ENCODE measurements around the gene DGLUCY. TPM values are rescaled to one million over a fixed set of nuclear protein-coding genes. Genes with fewer than 3 reads are reported as not detected.

Gene DGLUCY
- total and polyA plus RNA-seq, 2 of the 13 experiments (the other 11 are each of a cell fraction or from before 2014, with no cell fraction given) = 14.8 to 36.3 TPM

- Histone ChIP-seq H3K27me3 (ENCODE audit: control insufficient read depth in 1 of 2, insufficient read depth in 2 of 2, low read length in 2 of 2) (no peaks in the 10 kb centered on the region), H3K27ac (ENCODE audit: extremely low read length, insufficient read depth, low read length) (no peak overlapping the region), H2AFZ (ENCODE audit: low read length) (no peak overlapping the region), H3K9ac (ENCODE audit: insufficient read depth, low read depth, low read length) (no peak overlapping the region), H3K4me1 (ENCODE audit: insufficient read depth, low read length) (peaks cover 6% of the 10 kb centered on the region; the same call in 1 of the 2 replicates), H3K4me2 (ENCODE audit: low read depth, low read length) (no peak overlapping the region), H3K79me2 (ENCODE audit: insufficient read depth, low read length) (no peaks in the 10 kb centered on the region), H4K20me1 (ENCODE audit: insufficient read depth, low read length) (no peaks in the 10 kb centered on the region), H3K9me3 (ENCODE audit: low read length) (no peaks in the 10 kb centered on the region), H3K36me3 (replicated peaks in 1 of 2; ENCODE audit: control insufficient read depth in 1 of 2, insufficient read depth in 2 of 2, low read length in 2 of 2) (no peaks in the 10 kb centered on the region), H3K4me3 (replicated peaks in 1 of 3; ENCODE audit: insufficient read depth in 1 of 3, low read depth in 2 of 3, low read length in 3 of 3) (no peak overlapping the region)
- POLR2A ChIA-PET = no interaction called here
- in situ Hi-C loops (cut with HindIII; ENCODE audit: extremely low pct_ligation_motif_present, low pct_unique_long_range_greater_than_20kb) = no loop called here
- WGBS (ENCODE audit: low lambda C conversion rate) = 36% methylated on average over 4 of the region's 4 CpGs
- ATAC-seq (no peak), DNase-seq (ENCODE audit: low spot score) (no peak), FAIRE-seq (no peak)
- CTCF ChIA-PET (ENCODE audit: low intra/inter-chr PET ratio, low total read pairs) = no interaction called here
- TF ChIP-seq CHD2 (IDR thresholded peaks at IDR 0.05; ENCODE audit: low read depth, low read length) (no peak), ZBTB44 (CRISPR knock-in tag; IDR thresholded peaks at IDR 0.05) (no peak), MLXIP (CRISPR knock-in tag; IDR thresholded peaks at IDR 0.05; ENCODE audit: borderline replicate concordance) (no peak), ZSCAN31 (CRISPR knock-in tag; IDR thresholded peaks at IDR 0.05; ENCODE audit: low read depth) (no peak)
- no TSS peak for BruUV-seq (replicated peaks)
- intact Hi-C loops (cut with micrococcal nuclease; ENCODE audit: unreplicated experiment) = no loop called here
These were observed 19.1 kb upstream of the DGLUCY start for GRCh38 chr14:91094772-91095171.

Data from HepG2 (cell line).